Small intestine (tissue), 7 donors: ENCODE results near the gene ADAMTS15. TPM values are rescaled to one million over a fixed set of nuclear protein-coding genes. Genes with fewer than 3 reads are reported as not detected.
A peak's percentile ranks its signal among the peaks of the same experiment; 100 is the strongest.

Source experiments
- DNase-seq, 2 donors: peaks; one replicate each; pipeline versions ENCODE4 v3.0.0 to v3.0.0-alpha.2; 2013
- FAIRE-seq: peaks from 2 replicates; lab custom pipeline; 2012; peaks lifted over from hg19 to GRCh38; lab: Jason Lieb, UNC
- H3K27ac ChIP-seq, 3 donors: one replicate each; pipeline ENCODE4 v1.5.1; 2013; ENCODE audit warnings: low read length in 2 of 3, mild to moderate bottlenecking in 2 of 3, control low read depth in 1 of 3, inconsistent platforms in 1 of 3, low read depth in 1 of 3, moderate library complexity in 1 of 3
- H3K27me3 ChIP-seq, 3 donors: one replicate each; pipeline ENCODE4 v1.6.1; 2013; ENCODE audit warnings: low read length in 3 of 3, inconsistent platforms in 1 of 3; ENCODE audit not compliant: control insufficient read depth in 3 of 3, insufficient read depth in 3 of 3
- H3K36me3 ChIP-seq, 3 donors: one replicate each; pipeline ENCODE4 v1.6.1; 2013; ENCODE audit warnings: low read length in 3 of 3, inconsistent platforms in 1 of 3, low read depth in 1 of 3, mild to moderate bottlenecking in 1 of 3, moderate library complexity in 1 of 3; ENCODE audit not compliant: control insufficient read depth in 3 of 3, insufficient read depth in 2 of 3
- H3K4me1 ChIP-seq, 3 donors: one replicate each; pipeline ENCODE4 v1.6.1; 2013; ENCODE audit warnings: low read length in 2 of 3, inconsistent platforms in 1 of 3, low read depth in 1 of 3, mild to moderate bottlenecking in 1 of 3, moderate library complexity in 1 of 3; ENCODE audit not compliant: control insufficient read depth in 3 of 3, insufficient read depth in 2 of 3
- H3K4me3 ChIP-seq, 3 donors: one replicate each; pipeline ENCODE4 v1.5.1; 2013; ENCODE audit warnings: low read length in 3 of 3, control low read depth in 1 of 3, inconsistent platforms in 1 of 3, low read depth in 1 of 3, mild to moderate bottlenecking in 1 of 3, moderate library complexity in 1 of 3
- H3K9me3 ChIP-seq, 2 donors: one replicate each; pipeline ENCODE4 v1.6.1; 2013; ENCODE audit warnings: low read depth in 1 of 2, low read length in 1 of 2; ENCODE audit not compliant: control insufficient read depth in 2 of 2, insufficient read depth in 1 of 2
- WGBS, 3 donors: extraction: QIAGEN DNeasy Blood & Tissue Kit; methylation state at CpG; one replicate each; pipeline ENCODE4 v1.1.7; 2013; 5-methylcytosine and 5-hydroxymethylcytosine counted together
- polyA plus RNA-seq, 4 donors: library from polyadenylated mRNA; stranded (reverse) in 3 of 4; unstranded in 1 of 4; fragments of 200-250 nt in 3 of 4; fragments of 120-200 nt in 1 of 4; gene quantifications; one replicate each; pipeline versions ENCODE4 v1.2.1 to v1.2.3, GENCODE V29; 2013
- donor health status: healthy with polysubstance abuse.
- donor health status: control.
- donor health status: control.
- donor health status: Bipolar disorder and iron deficiency.
- donor health status: healthy.

ADAMTS15 gene
- polyA plus RNA-seq, 4 donors, result 0.27 to 13.6 (median 7.2) TPM; not detected in 1

DNA sequence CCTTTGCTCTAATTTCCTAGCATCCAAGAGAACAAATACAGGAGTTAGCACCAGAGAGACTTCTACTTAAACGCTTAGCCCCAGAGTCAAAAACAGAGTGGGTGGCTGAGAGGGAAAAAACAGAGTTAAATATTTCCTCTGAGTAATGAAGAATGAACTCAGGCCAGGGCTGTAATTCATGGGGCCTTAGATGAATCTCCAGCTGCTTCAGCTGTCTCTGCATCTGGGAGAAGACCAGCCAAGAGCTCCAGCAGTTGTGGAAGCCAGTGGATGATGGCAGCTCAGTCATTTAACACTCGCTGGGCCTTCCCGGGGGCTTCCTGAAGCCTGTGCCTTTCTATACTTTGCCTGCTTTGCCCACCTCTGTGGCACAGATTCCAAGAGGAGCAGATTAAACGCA, 5.7 kb upstream of the ADAMTS15 start:
- Histone ChIP-seq H3K9me3 (peaks cover 0 to 4% of the 10 kb centered on the region in 2 donors), H3K36me3 (no peaks in the 10 kb centered on the region), H3K4me1 (no peaks in the 10 kb centered on the region), H3K27ac (no peak overlapping the region), H3K4me3 (no peak overlapping the region), H3K27me3 (peaks cover 0 to 1% (median 0%) of the 10 kb centered on the region in 3 donors)
- WGBS, 3 donors, result 67 to 95% (median 82%) methylated on average over 4 of the region's 4 CpGs
- DNase-seq (no peak), FAIRE-seq (no peak)

GRCh38 chr11:130445788-130446187, 2.7 kb upstream of the ADAMTS15 start:
- Histone ChIP-seq H3K36me3 (no peaks in the 10 kb centered on the region), H3K4me1 (peaks cover 0 to 8% (median 2%) of the 10 kb centered on the region in 3 donors), H3K27me3 (peaks cover 0 to 14% (median 0%) of the 10 kb centered on the region in 3 donors), H3K4me3 (no peak overlapping the region), H3K27ac (no peak overlapping the region), H3K9me3 (peaks cover 0 to 4% of the 10 kb centered on the region in 2 donors)
- DNase-seq (no peak), FAIRE-seq (no peak)
- WGBS, 3 donors, result 51 to 75% (median 60%) methylated on average over 3 of the region's 3 CpGs

- peaks cover 0 to 18% (median 2%) of the 10 kb centered on the region in 3 donors for H3K4me1 ChIP-seq
- peak overlapping the region in 2 of 3 donors; percentile 47 to 59 for H3K4me3 ChIP-seq
- no peaks in the 10 kb centered on the region for H3K9me3 ChIP-seq
- DNase-seq (no peak), FAIRE-seq (no peak)
- H3K36me3 ChIP-seq, result no peaks in the 10 kb centered on the region
- peak overlapping the region in 1 of 3 donors; percentile 19 for H3K27ac ChIP-seq
- H3K27me3 ChIP-seq, result peaks cover 0 to 14% (median 0%) of the 10 kb centered on the region in 3 donors
- WGBS, 3 donors, result 8 to 13% (median 10%) methylated on average over 11 of the region's 11 CpGs
Observed at GRCh38 chr11:130448039-130448415, 418 bp upstream of the ADAMTS15 start.

GRCh38 chr11:130449310-130449990, 1.0 kb downstream of the ADAMTS15 start:
- Histone ChIP-seq H3K9me3 (no peaks in the 10 kb centered on the region), H3K4me3 (peak overlapping the region; percentile 34 to 59 (median 47)), H3K36me3 (no peaks in the 10 kb centered on the region), H3K4me1 (peaks cover 0 to 20% (median 2%) of the 10 kb centered on the region in 3 donors), H3K27ac (peak overlapping the region in 1 of 3 donors; percentile 70), H3K27me3 (peaks cover 0 to 14% (median 0%) of the 10 kb centered on the region in 3 donors)
- FAIRE-seq (no peak), DNase-seq (no peak)
- 2 to 4% (median 4%) methylated on average over 58 to 64 of the region's 64 CpGs for WGBS, 3 donors

- DNase-seq, result peak in 1 of 2 donors; percentile 86
- no peak for FAIRE-seq
- Histone ChIP-seq H3K9me3 (no peaks in the 10 kb centered on the region), H3K27me3 (peaks cover 0 to 14% (median 0%) of the 10 kb centered on the region in 3 donors), H3K36me3 (no peaks in the 10 kb centered on the region), H3K4me1 (peaks cover 0 to 25% (median 2%) of the 10 kb centered on the region in 3 donors), H3K27ac (peak overlapping the region in 1 of 3 donors; percentile 45), H3K4me3 (peak overlapping the region in 1 of 3 donors; percentile 59)
- 32 to 43% (median 38%) methylated on average over 34 of the region's 34 CpGs for WGBS, 3 donors
Observed at GRCh38 chr11:130449996-130450769, 1.7 kb downstream of the ADAMTS15 start.

DNA sequence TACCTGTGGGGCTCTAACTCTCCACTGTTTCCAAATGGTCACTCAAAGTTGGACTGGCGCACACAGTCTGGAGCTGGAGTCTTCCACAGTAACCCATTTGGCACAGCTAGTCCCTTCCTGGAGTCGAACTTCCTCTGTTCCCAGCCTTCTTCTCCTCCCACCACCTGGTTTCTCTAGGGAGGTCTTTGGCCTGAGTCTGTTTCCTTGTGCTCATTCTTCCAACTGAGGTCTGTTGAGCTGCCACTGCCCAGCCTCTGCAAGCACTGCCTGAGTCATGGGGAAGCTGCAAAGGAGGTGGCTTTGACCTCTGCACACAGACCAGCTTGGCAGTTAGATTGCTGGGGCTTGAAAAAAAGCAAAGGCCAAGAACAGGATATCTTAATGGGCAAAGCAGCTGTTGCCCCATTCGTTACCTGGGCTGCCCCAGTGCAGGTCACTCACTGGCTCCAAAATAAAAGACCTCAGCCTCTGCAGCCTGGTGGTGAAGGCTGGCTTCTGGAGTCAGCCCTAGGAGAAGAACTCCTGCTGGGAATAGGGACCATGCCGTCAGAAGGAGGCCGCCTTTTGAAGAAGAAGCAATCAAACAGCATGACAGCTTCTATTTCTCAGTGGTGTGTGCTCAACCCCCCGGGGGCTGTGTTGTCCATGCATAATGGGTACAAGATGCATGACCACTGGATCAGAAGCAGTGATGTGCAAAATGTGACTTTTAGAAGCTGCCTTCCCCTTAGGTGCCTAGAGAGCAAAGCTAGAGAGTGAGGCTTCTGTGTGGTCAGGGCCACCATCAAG, 3.0 kb downstream of the ADAMTS15 start:
- Histone ChIP-seq H3K4me1 (peaks cover 0 to 37% (median 2%) of the 10 kb centered on the region in 3 donors), H3K27ac (no peak overlapping the region), H3K36me3 (no peaks in the 10 kb centered on the region), H3K9me3 (no peaks in the 10 kb centered on the region), H3K4me3 (no peak overlapping the region), H3K27me3 (peaks cover 0 to 14% (median 0%) of the 10 kb centered on the region in 3 donors)
- FAIRE-seq (no peak), DNase-seq (peak; percentile 41 to 58)
- 68 to 71% (median 71%) methylated on average over 6 of the region's 6 CpGs for WGBS, 3 donors

- Histone ChIP-seq H3K4me1 (peaks cover 0 to 44% (median 2%) of the 10 kb centered on the region in 3 donors), H3K27me3 (peaks cover 0 to 14% (median 0%) of the 10 kb centered on the region in 3 donors), H3K4me3 (no peak overlapping the region), H3K36me3 (no peaks in the 10 kb centered on the region), H3K27ac (no peak overlapping the region), H3K9me3 (no peaks in the 10 kb centered on the region)
- FAIRE-seq (no peak), DNase-seq (no peak)
- 89 to 95% (median 91%) methylated on average over 9 of the region's 9 CpGs for WGBS, 3 donors
Observed at GRCh38 chr11:130452176-130452575, 3.7 kb downstream of the ADAMTS15 start.

GRCh38 chr11:130452940-130453339, 4.5 kb downstream of the ADAMTS15 start:
- Histone ChIP-seq H3K9me3 (no peaks in the 10 kb centered on the region), H3K4me3 (no peak overlapping the region), H3K27ac (no peak overlapping the region), H3K4me1 (peaks cover 0 to 51% (median 2%) of the 10 kb centered on the region in 3 donors), H3K36me3 (no peaks in the 10 kb centered on the region), H3K27me3 (peaks cover 0 to 13% (median 0%) of the 10 kb centered on the region in 3 donors)
- peak in 1 of 2 donors; percentile 63 for DNase-seq
- 70 to 84% (median 78%) methylated on average over 6 of the region's 6 CpGs for WGBS, 3 donors
- FAIRE-seq, result no peak
